ENCODE measurements around the gene PLPPR4. TPM values are rescaled to one million over a fixed set of nuclear protein-coding genes. Genes with fewer than 3 reads are reported as not detected.
"Not testable (repeated sequence)": the region's sequence is repeated elsewhere in the genome, so short reads cannot be mapped to it uniquely, and the experiment has no call there.

PLPPR4 gene
- total RNA-seq, 1 donor, result 2.2 TPM

DNA sequence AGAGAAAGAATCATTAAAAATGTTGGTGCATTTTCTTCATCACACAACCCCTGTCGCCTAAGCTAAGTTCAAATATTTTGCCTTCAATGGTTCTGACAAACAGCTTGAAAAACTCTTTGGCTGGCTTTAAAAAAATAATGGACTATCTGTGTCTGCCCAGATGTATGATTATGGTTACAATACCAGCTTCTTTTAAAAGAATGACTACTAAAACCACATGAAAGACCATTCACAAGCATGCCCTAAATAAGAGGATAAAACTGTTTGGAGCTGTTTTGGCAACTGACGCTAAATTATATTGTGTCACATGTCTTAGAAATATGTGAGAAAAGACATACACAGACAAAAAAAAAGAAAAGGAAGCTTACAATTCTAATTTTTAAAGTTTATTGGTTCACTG lies 23.7 kb upstream of the PLPPR4 start:
- TF ChIP-seq, protein P1, sequence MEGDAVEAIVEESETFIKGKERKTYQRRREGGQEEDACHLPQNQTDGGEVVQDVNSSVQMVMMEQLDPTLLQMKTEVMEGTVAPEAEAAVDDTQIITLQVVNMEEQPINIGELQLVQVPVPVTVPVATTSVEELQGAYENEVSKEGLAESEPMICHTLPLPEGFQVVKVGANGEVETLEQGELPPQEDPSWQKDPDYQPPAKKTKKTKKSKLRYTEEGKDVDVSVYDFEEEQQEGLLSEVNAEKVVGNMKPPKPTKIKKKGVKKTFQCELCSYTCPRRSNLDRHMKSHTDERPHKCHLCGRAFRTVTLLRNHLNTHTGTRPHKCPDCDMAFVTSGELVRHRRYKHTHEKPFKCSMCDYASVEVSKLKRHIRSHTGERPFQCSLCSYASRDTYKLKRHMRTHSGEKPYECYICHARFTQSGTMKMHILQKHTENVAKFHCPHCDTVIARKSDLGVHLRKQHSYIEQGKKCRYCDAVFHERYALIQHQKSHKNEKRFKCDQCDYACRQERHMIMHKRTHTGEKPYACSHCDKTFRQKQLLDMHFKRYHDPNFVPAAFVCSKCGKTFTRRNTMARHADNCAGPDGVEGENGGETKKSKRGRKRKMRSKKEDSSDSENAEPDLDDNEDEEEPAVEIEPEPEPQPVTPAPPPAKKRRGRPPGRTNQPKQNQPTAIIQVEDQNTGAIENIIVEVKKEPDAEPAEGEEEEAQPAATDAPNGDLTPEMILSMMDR (IDR thresholded peaks at IDR 0.05; ENCODE audit: insufficient read depth, low read depth, low read length), result no peak
- no peak for DNase-seq (ENCODE audit: low read depth)
- H3K4me3 ChIP-seq (ENCODE audit: low read depth, low read length), result no peak overlapping the region

DNA sequence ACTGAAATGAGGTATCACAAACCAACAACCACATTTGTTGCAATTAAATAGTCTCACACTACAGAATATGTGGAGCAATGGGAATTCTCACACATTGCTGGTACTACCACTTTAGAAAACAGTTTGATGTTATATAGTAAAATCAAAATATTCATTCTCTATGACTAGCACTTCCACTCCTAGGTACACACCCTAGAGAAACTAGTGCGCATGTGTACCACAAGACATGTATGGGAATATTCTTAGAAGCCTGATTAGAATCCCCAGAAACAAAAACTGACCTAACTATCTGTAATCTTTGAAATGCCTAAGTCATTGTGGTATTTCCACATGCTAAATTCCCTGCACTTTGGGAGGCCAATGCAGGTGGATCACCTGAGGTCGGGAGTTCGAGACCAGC lies 18.1 kb upstream of the PLPPR4 start:
- TF ChIP-seq, protein P1 (IDR thresholded peaks at IDR 0.05; ENCODE audit: insufficient read depth, low read depth, low read length), result no peak
- H3K4me3 ChIP-seq (ENCODE audit: low read depth, low read length), result no peak overlapping the region
- DNase-seq (ENCODE audit: low read depth), result no peak

GRCh38 chr1:99247199-99247598 lies 17.1 kb upstream of the PLPPR4 start:
- TF ChIP-seq, protein P1 (IDR thresholded peaks at IDR 0.05; ENCODE audit: insufficient read depth, low read depth, low read length), result no peak
- no peak overlapping the region for H3K4me3 ChIP-seq (ENCODE audit: low read depth, low read length)
- DNase-seq (ENCODE audit: low read depth), result no peak

GRCh38 chr1:99250728-99251127 lies 13.6 kb upstream of the PLPPR4 start:
- no peak for DNase-seq (ENCODE audit: low read depth)
- TF ChIP-seq, protein P1 (IDR thresholded peaks at IDR 0.05; ENCODE audit: insufficient read depth, low read depth, low read length), result no peak
- no peak overlapping the region for H3K4me3 ChIP-seq (ENCODE audit: low read depth, low read length)

- no peak overlapping the region for H3K4me3 ChIP-seq (ENCODE audit: low read depth, low read length)
- TF ChIP-seq, protein P1 (IDR thresholded peaks at IDR 0.05; ENCODE audit: insufficient read depth, low read depth, low read length), result no peak
- no peak for DNase-seq (ENCODE audit: low read depth)
Measured at GRCh38 chr1:99251308-99251707, 13.0 kb upstream of the PLPPR4 start.

- H3K4me3 ChIP-seq (ENCODE audit: low read depth, low read length), result no peak overlapping the region
- DNase-seq (ENCODE audit: low read depth), result no peak
- TF ChIP-seq, protein P1 (IDR thresholded peaks at IDR 0.05; ENCODE audit: insufficient read depth, low read depth, low read length), result no peak
Measured at GRCh38 chr1:99252630-99253029, 11.7 kb upstream of the PLPPR4 start.

GRCh38 chr1:99260402-99260801 lies 3.9 kb upstream of the PLPPR4 start:
- H3K4me3 ChIP-seq (ENCODE audit: low read depth, low read length); DNase-seq (ENCODE audit: low read depth): not testable (repeated sequence)
